HG03064 (cell line): ENCODE measurements around the gene AP2A1.

ENCODE experiments used
- ATAC-seq: cut with Tn5 transposase; IDR thresholded peaks from one replicate; pipeline ENCODE4 v1.9.1; 2021; ENCODE audit warnings: low read depth; ENCODE audit not compliant: unreplicated experiment

AP2A1 gene

GRCh38 chr19:49764341-49764740, 2.5 kb upstream of the AP2A1 start:
- ATAC-seq = no peak

GRCh38 chr19:49766007-49766929, 533 bp upstream of the AP2A1 start:
- peak; percentile 81 for ATAC-seq

GRCh38 chr19:49767381-49767780, 580 bp downstream of the AP2A1 start:
- no peak for ATAC-seq

- no peak for ATAC-seq
Observed at GRCh38 chr19:49767967-49768581, 1.3 kb downstream of the AP2A1 start.

- ATAC-seq = no peak
Observed at GRCh38 chr19:49770529-49770928, 3.7 kb downstream of the AP2A1 start.

- no peak for ATAC-seq
Observed at GRCh38 chr19:49771674-49772139, 4.9 kb downstream of the AP2A1 start.

GRCh38 chr19:49772850-49773432, 6.1 kb downstream of the AP2A1 start:
- ATAC-seq = no peak

- no peak for ATAC-seq
Observed at GRCh38 chr19:49773663-49774350, 7.0 kb downstream of the AP2A1 start.

GRCh38 chr19:49774969-49775368, 8.2 kb downstream of the AP2A1 start:
- no peak for ATAC-seq

GRCh38 chr19:49775742-49776370, 9.1 kb downstream of the AP2A1 start:
- ATAC-seq = no peak

- ATAC-seq = no peak
Observed at GRCh38 chr19:49776371-49776764, 9.6 kb downstream of the AP2A1 start.

GRCh38 chr19:49779731-49780555, 13.1 kb downstream of the AP2A1 start:
- no peak for ATAC-seq

- ATAC-seq = no peak
Observed at GRCh38 chr19:49780861-49781260, 14.1 kb downstream of the AP2A1 start.

GRCh38 chr19:49781394-49781793, 14.6 kb downstream of the AP2A1 start:
- no peak for ATAC-seq

GRCh38 chr19:49782515-49782914, 15.7 kb downstream of the AP2A1 start:
- ATAC-seq = no peak

- ATAC-seq = no peak
Observed at GRCh38 chr19:49786376-49786820, 19.6 kb downstream of the AP2A1 start.

GRCh38 chr19:49787746-49788145, 20.9 kb downstream of the AP2A1 start:
- no peak for ATAC-seq

- no peak for ATAC-seq
Observed at GRCh38 chr19:49788857-49789256, 22.1 kb downstream of the AP2A1 start.

GRCh38 chr19:49790866-49791265, 24.1 kb downstream of the AP2A1 start:
- no peak for ATAC-seq
